GM18526 (cell line): ENCODE measurements around the gene PRRT3.

Source experiments
- POLR2A ChIP-seq: IDR thresholded peaks from 3 replicates; pipeline ENCODE4 v1.6.1; 2011; ENCODE audit not compliant: insufficient read length; ENCODE audit errors: extremely low read depth

Gene PRRT3

DNA sequence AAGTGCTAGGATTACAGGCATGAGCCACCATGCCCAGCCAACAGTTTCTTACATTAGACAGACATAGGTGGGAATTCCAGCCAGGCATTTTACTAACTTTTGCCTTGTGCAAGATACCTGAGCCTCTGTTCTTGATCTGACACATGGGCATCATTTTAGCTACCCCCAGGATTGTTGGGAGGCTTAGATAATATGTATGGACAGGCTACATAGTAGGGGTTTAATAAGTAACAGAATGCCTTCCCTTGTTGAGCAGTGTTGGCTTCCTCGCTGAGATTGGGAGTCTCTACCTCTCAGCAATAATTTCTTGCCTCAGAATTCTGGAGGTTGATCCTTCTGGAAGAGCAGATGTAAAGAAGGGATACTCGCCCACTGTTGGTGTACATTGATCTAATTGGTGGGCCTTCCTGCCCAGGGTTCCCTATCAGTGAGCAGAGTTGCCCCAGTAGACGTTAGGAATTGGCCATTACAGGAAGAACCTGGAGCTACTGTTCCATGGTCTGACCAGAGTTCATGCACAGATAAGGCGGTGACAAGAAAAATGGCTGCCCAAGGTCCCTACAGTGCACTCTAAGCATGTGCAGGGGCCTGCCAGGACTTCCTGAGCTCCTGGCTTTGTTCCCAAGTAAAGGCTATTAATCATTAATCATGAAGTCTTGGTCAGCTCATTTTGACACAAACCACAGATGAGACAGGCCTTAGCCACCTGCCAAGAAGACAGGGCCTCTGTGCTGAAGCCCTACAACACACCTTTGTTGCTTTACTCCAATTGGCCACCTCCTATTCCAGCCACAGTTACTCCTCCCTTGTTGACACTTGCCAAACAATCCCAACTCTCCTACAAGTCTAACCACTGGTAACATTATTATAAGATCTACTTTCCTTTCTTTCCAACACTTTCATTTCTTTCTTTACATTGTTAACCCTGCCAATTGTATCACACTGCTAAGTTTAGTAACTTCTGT is 54.5 kb downstream of the PRRT3 start:
- no peak for TF ChIP-seq POLR2A
